ENCODE measurements around the gene NUDCD2. TPM values are rescaled to one million over a fixed set of nuclear protein-coding genes. Genes with fewer than 3 reads are reported as not detected.
"Not testable (repeated sequence)": the region's sequence is repeated elsewhere in the genome, so short reads cannot be mapped to it uniquely, and the experiment has no call there.

The NUDCD2 gene
- total RNA-seq, 2 experiments from 2014 or later, result 44.7 to 49.3 TPM

GRCh38 chr5:163415673-163416072, 44.2 kb downstream of the NUDCD2 start:
- H3K9me3 Mint-ChIP-seq, H3K4me1 Mint-ChIP-seq, H3K4me3 Mint-ChIP-seq, H3K36me3 Mint-ChIP-seq, DNase-seq, H3K27ac Mint-ChIP-seq: not testable (repeated sequence)
- H3K27me3 Mint-ChIP-seq, result peaks cover 31% of the 10 kb centered on the region

GRCh38 chr5:163410505-163410904, 49.4 kb downstream of the NUDCD2 start:
- Mint-ChIP-seq H3K9me3 (no peaks in the 10 kb centered on the region), H3K4me1 (peaks cover 5% of the 10 kb centered on the region), H3K4me3 (no peak overlapping the region), H3K27ac (no peak overlapping the region), H3K36me3 (no peaks in the 10 kb centered on the region), H3K27me3 (peaks cover 21% of the 10 kb centered on the region)
- DNase-seq, result no peak

GRCh38 chr5:163409384-163409783, 50.5 kb downstream of the NUDCD2 start:
- peaks cover 10% of the 10 kb centered on the region for H3K27me3 Mint-ChIP-seq
- H3K9me3 Mint-ChIP-seq, result no peaks in the 10 kb centered on the region
- H3K27ac Mint-ChIP-seq, result no peak overlapping the region
- no peak overlapping the region for H3K4me3 Mint-ChIP-seq
- no peak for DNase-seq
- no peaks in the 10 kb centered on the region for H3K36me3 Mint-ChIP-seq
- peaks cover 5% of the 10 kb centered on the region for H3K4me1 Mint-ChIP-seq

GRCh38 chr5:163408311-163408923, 51.5 kb downstream of the NUDCD2 start:
- H3K36me3 Mint-ChIP-seq, result no peaks in the 10 kb centered on the region
- no peaks in the 10 kb centered on the region for H3K9me3 Mint-ChIP-seq
- peaks cover 5% of the 10 kb centered on the region for H3K4me1 Mint-ChIP-seq
- no peak overlapping the region for H3K4me3 Mint-ChIP-seq
- H3K27me3 Mint-ChIP-seq, result peaks cover under 1% of the 10 kb centered on the region
- H3K27ac Mint-ChIP-seq, result no peak overlapping the region
- peak; percentile 38 for DNase-seq

- Mint-ChIP-seq H3K27ac (no peak overlapping the region), H3K9me3 (no peaks in the 10 kb centered on the region), H3K4me1 (peaks cover 5% of the 10 kb centered on the region), H3K36me3 (no peaks in the 10 kb centered on the region), H3K27me3 (no peaks in the 10 kb centered on the region), H3K4me3 (no peak overlapping the region)
- DNase-seq, result no peak
These were observed 52.8 kb downstream of the NUDCD2 start for GRCh38 chr5:163407034-163407655.

- H3K27me3 Mint-ChIP-seq, result peaks cover 3% of the 10 kb centered on the region
- no peak overlapping the region for H3K4me3 Mint-ChIP-seq
- H3K4me1 Mint-ChIP-seq, result peaks cover 5% of the 10 kb centered on the region
These were observed 55.3 kb downstream of the NUDCD2 start for GRCh38 chr5:163404364-163405173.

GRCh38 chr5:163402007-163402406, 57.9 kb downstream of the NUDCD2 start:
- DNase-seq, result no peak
- Mint-ChIP-seq H3K27me3 (peaks cover 3% of the 10 kb centered on the region), H3K4me3 (no peak overlapping the region), H3K36me3 (no peaks in the 10 kb centered on the region), H3K27ac (no peak overlapping the region), H3K4me1 (no peaks in the 10 kb centered on the region), H3K9me3 (no peaks in the 10 kb centered on the region)

More at GRCh38 chr5:163404364-163405173, 55.3 kb downstream of the NUDCD2 start:
- DNase-seq, result no peak
- Mint-ChIP-seq H3K9me3 (no peaks in the 10 kb centered on the region), H3K36me3 (no peaks in the 10 kb centered on the region), H3K27ac (no peak overlapping the region)

GRCh38 chr5:163401271-163401670, 58.6 kb downstream of the NUDCD2 start:
- Mint-ChIP-seq H3K9me3 (no peaks in the 10 kb centered on the region), H3K27ac (no peak overlapping the region), H3K36me3 (no peaks in the 10 kb centered on the region), H3K4me1 (no peaks in the 10 kb centered on the region), H3K4me3 (no peak overlapping the region), H3K27me3 (peaks cover 3% of the 10 kb centered on the region)
- no peak for DNase-seq

GRCh38 chr5:163399923-163400322, 60.0 kb downstream of the NUDCD2 start:
- no peaks in the 10 kb centered on the region for H3K4me1 Mint-ChIP-seq
- no peak overlapping the region for H3K4me3 Mint-ChIP-seq
- H3K27ac Mint-ChIP-seq, result no peak overlapping the region
- H3K36me3 Mint-ChIP-seq, result no peaks in the 10 kb centered on the region
- peaks cover 3% of the 10 kb centered on the region for H3K27me3 Mint-ChIP-seq
- H3K9me3 Mint-ChIP-seq, result no peaks in the 10 kb centered on the region
- DNase-seq, result no peak

- peaks cover 15% of the 10 kb centered on the region for H3K27me3 Mint-ChIP-seq
- H3K27ac Mint-ChIP-seq, result no peak overlapping the region
- DNase-seq, result no peak
- H3K4me3 Mint-ChIP-seq, result no peak overlapping the region
- no peaks in the 10 kb centered on the region for H3K9me3 Mint-ChIP-seq
- H3K4me1 Mint-ChIP-seq, result no peaks in the 10 kb centered on the region
- no peaks in the 10 kb centered on the region for H3K36me3 Mint-ChIP-seq
These were observed 62.5 kb downstream of the NUDCD2 start for GRCh38 chr5:163397354-163397753.

GRCh38 chr5:163396818-163397340, 63.0 kb downstream of the NUDCD2 start:
- not testable (repeated sequence) for H3K27ac Mint-ChIP-seq, DNase-seq, H3K9me3 Mint-ChIP-seq, H3K4me1 Mint-ChIP-seq, H3K36me3 Mint-ChIP-seq, H3K4me3 Mint-ChIP-seq
- peaks cover 18% of the 10 kb centered on the region for H3K27me3 Mint-ChIP-seq

Other genes with a start within 250 kb of the NUDCD2 start
- gene CCNG1, start 22.5 kb downstream of the NUDCD2 start, total RNA-seq, result 10 to 100 TPM; 77.3 to 88.9 TPM
- 10 to 100 TPM; 85.0 to 88.6 TPM for gene HMMR, start 530 bp upstream of the NUDCD2 start, total RNA-seq
- gene MAT2B, start 45.5 kb upstream of the NUDCD2 start, total RNA-seq, result 10 to 100 TPM; 65.6 to 67.7 TPM

All from activated naive CD8-positive, alpha-beta T cell treated with anti-CD3 and anti-CD28 coated beads for 36 hours (primary cell).